ENCODE results near the gene CD151.

The CD151 gene

GRCh38 chr11:825366-826226 is 7.2 kb upstream of the CD151 start:
- Histone ChIP-seq H3K36me3 (ENCODE audit: control insufficient read depth in 2 of 2, insufficient read depth in 2 of 2, low read length in 2 of 2) (peaks cover 0 to 8% of the 10 kb centered on the region in 2 donors), H3K9me3 (ENCODE audit: control insufficient read depth in 2 of 2, low read length in 2 of 2) (no peaks in the 10 kb centered on the region), H3K27ac (ENCODE audit: low read length) (no peak overlapping the region), H3K4me1 (ENCODE audit: control insufficient read depth, insufficient read depth, low read length) (peaks cover 51% of the 10 kb centered on the region), H3K27me3 (ENCODE audit: control insufficient read depth in 1 of 2, insufficient read depth in 2 of 2, low read length in 2 of 2) (peaks cover 46 to 62% of the 10 kb centered on the region in 2 donors), H3K9ac (ENCODE audit: low read length in 2 of 2) (no peak overlapping the region), H3K4me3 (ENCODE audit: low read length in 2 of 2) (no peak overlapping the region)

- H3K27ac ChIP-seq (ENCODE audit: low read length) = no peak overlapping the region
- H3K36me3 ChIP-seq (ENCODE audit: control insufficient read depth in 2 of 2, insufficient read depth in 2 of 2, low read length in 2 of 2) = peaks cover 0 to 8% of the 10 kb centered on the region in 2 donors
- no peaks in the 10 kb centered on the region for H3K9me3 ChIP-seq (ENCODE audit: control insufficient read depth in 2 of 2, low read length in 2 of 2)
- H3K4me3 ChIP-seq (ENCODE audit: low read length in 2 of 2) = no peak overlapping the region
- H3K9ac ChIP-seq (ENCODE audit: low read length in 2 of 2) = no peak overlapping the region
- peaks cover 51 to 68% of the 10 kb centered on the region in 2 donors for H3K27me3 ChIP-seq (ENCODE audit: control insufficient read depth in 1 of 2, insufficient read depth in 2 of 2, low read length in 2 of 2)
- peaks cover 51% of the 10 kb centered on the region for H3K4me1 ChIP-seq (ENCODE audit: control insufficient read depth, insufficient read depth, low read length)
Observed at GRCh38 chr11:826227-826621, 6.5 kb upstream of the CD151 start.

DNA sequence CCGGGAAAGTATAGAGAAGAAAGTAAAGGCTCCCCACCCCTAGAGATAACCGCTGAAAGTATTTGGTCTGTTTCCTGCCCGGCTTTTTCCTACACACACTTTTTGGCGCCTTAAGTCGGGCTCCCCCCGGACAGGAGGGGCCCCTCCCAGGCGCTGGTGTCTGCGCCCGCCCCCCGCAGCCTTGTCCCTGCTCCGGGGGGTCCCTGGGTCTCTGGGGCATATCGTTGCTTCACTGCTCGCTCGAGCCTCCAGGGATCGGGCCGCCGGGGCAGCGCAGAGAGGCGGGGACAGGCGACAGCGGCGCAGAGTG is 6.0 kb upstream of the CD151 start:
- Histone ChIP-seq H3K4me1 (ENCODE audit: control insufficient read depth, insufficient read depth, low read length) (peaks cover 51% of the 10 kb centered on the region), H3K36me3 (ENCODE audit: control insufficient read depth in 2 of 2, insufficient read depth in 2 of 2, low read length in 2 of 2) (peaks cover 0 to 8% of the 10 kb centered on the region in 2 donors), H3K27ac (ENCODE audit: low read length) (no peak overlapping the region), H3K9ac (ENCODE audit: low read length in 2 of 2) (no peak overlapping the region), H3K9me3 (ENCODE audit: control insufficient read depth in 2 of 2, low read length in 2 of 2) (no peaks in the 10 kb centered on the region), H3K4me3 (ENCODE audit: low read length in 2 of 2) (peak overlapping the region in 1 of 2 donors; percentile 52), H3K27me3 (ENCODE audit: control insufficient read depth in 1 of 2, insufficient read depth in 2 of 2, low read length in 2 of 2) (peaks cover 56 to 73% of the 10 kb centered on the region in 2 donors)

GRCh38 chr11:827146-827896 is 5.4 kb upstream of the CD151 start:
- no peak overlapping the region for H3K27ac ChIP-seq (ENCODE audit: low read length)
- H3K9me3 ChIP-seq (ENCODE audit: control insufficient read depth in 2 of 2, low read length in 2 of 2) = no peaks in the 10 kb centered on the region
- H3K4me3 ChIP-seq (ENCODE audit: low read length in 2 of 2) = peak overlapping the region in 1 of 2 donors; percentile 52
- no peak overlapping the region for H3K9ac ChIP-seq (ENCODE audit: low read length in 2 of 2)
- H3K36me3 ChIP-seq (ENCODE audit: control insufficient read depth in 2 of 2, insufficient read depth in 2 of 2, low read length in 2 of 2) = peaks cover 0 to 8% of the 10 kb centered on the region in 2 donors
- peaks cover 57 to 79% of the 10 kb centered on the region in 2 donors for H3K27me3 ChIP-seq (ENCODE audit: control insufficient read depth in 1 of 2, insufficient read depth in 2 of 2, low read length in 2 of 2)
- peaks cover 51% of the 10 kb centered on the region for H3K4me1 ChIP-seq (ENCODE audit: control insufficient read depth, insufficient read depth, low read length)

GRCh38 chr11:827897-828192 is 4.9 kb upstream of the CD151 start, which contains the start of gene CRACR2B:
Gene CRACR2B (plus strand): TSS chr11:827919. CDS start chr11:828608, 689 bp downstream.
- Histone ChIP-seq H3K27ac (ENCODE audit: low read length) (no peak within 1 kb of the TSS), H3K36me3 (ENCODE audit: control insufficient read depth in 2 of 2, insufficient read depth in 2 of 2, low read length in 2 of 2) (peaks cover 0 to 8% of the 10 kb centered on the region in 2 donors), H3K9me3 (ENCODE audit: control insufficient read depth in 2 of 2, low read length in 2 of 2) (no peaks in the 10 kb centered on the region), H3K4me3 (ENCODE audit: low read length in 2 of 2) (peak within 1 kb of the TSS in 1 of 2 donors; percentile 52), H3K9ac (ENCODE audit: low read length in 2 of 2) (no peak within 1 kb of the TSS), H3K4me1 (ENCODE audit: control insufficient read depth, insufficient read depth, low read length) (peaks cover 53% of the 10 kb centered on the region), H3K27me3 (ENCODE audit: control insufficient read depth in 1 of 2, insufficient read depth in 2 of 2, low read length in 2 of 2) (peaks cover 57 to 81% of the 10 kb centered on the region in 2 donors)

GRCh38 chr11:828506-829175 is 4.1 kb upstream of the CD151 start:
- Histone ChIP-seq H3K9me3 (ENCODE audit: control insufficient read depth in 2 of 2, low read length in 2 of 2) (no peaks in the 10 kb centered on the region), H3K4me3 (ENCODE audit: low read length in 2 of 2) (peak overlapping the region in 1 of 2 donors; percentile 22), H3K27me3 (ENCODE audit: control insufficient read depth in 1 of 2, insufficient read depth in 2 of 2, low read length in 2 of 2) (peaks cover 57 to 81% of the 10 kb centered on the region in 2 donors), H3K9ac (ENCODE audit: low read length in 2 of 2) (no peak overlapping the region), H3K27ac (ENCODE audit: low read length) (no peak overlapping the region), H3K36me3 (ENCODE audit: control insufficient read depth in 2 of 2, insufficient read depth in 2 of 2, low read length in 2 of 2) (peaks cover 0 to 8% of the 10 kb centered on the region in 2 donors), H3K4me1 (ENCODE audit: control insufficient read depth, insufficient read depth, low read length) (peaks cover 56% of the 10 kb centered on the region)

- Histone ChIP-seq H3K9me3 (ENCODE audit: control insufficient read depth in 2 of 2, low read length in 2 of 2) (no peaks in the 10 kb centered on the region), H3K36me3 (ENCODE audit: control insufficient read depth in 2 of 2, insufficient read depth in 2 of 2, low read length in 2 of 2) (peaks cover 0 to 8% of the 10 kb centered on the region in 2 donors), H3K9ac (ENCODE audit: low read length in 2 of 2) (no peak overlapping the region), H3K4me3 (ENCODE audit: low read length in 2 of 2) (peak overlapping the region; percentile 14 to 63), H3K27me3 (ENCODE audit: control insufficient read depth in 1 of 2, insufficient read depth in 2 of 2, low read length in 2 of 2) (peaks cover 57 to 81% of the 10 kb centered on the region in 2 donors), H3K27ac (ENCODE audit: low read length) (no peak overlapping the region), H3K4me1 (ENCODE audit: control insufficient read depth, insufficient read depth, low read length) (peaks cover 62% of the 10 kb centered on the region)
Observed at GRCh38 chr11:829176-829846, 3.4 kb upstream of the CD151 start.

- H3K36me3 ChIP-seq (ENCODE audit: control insufficient read depth in 2 of 2, insufficient read depth in 2 of 2, low read length in 2 of 2) = peaks cover 0 to 3% of the 10 kb centered on the region in 2 donors
- no peak overlapping the region for H3K27ac ChIP-seq (ENCODE audit: low read length)
- no peak overlapping the region for H3K9ac ChIP-seq (ENCODE audit: low read length in 2 of 2)
- H3K9me3 ChIP-seq (ENCODE audit: control insufficient read depth in 2 of 2, low read length in 2 of 2) = no peaks in the 10 kb centered on the region
- H3K4me3 ChIP-seq (ENCODE audit: low read length in 2 of 2) = peak overlapping the region in 1 of 2 donors; percentile 63
- peaks cover 57 to 76% of the 10 kb centered on the region in 2 donors for H3K27me3 ChIP-seq (ENCODE audit: control insufficient read depth in 1 of 2, insufficient read depth in 2 of 2, low read length in 2 of 2)
- H3K4me1 ChIP-seq (ENCODE audit: control insufficient read depth, insufficient read depth, low read length) = peaks cover 68% of the 10 kb centered on the region
Observed at GRCh38 chr11:829847-830294, 2.9 kb upstream of the CD151 start.

- no peak overlapping the region for H3K27ac ChIP-seq (ENCODE audit: low read length)
- H3K9ac ChIP-seq (ENCODE audit: low read length in 2 of 2) = no peak overlapping the region
- H3K9me3 ChIP-seq (ENCODE audit: control insufficient read depth in 2 of 2, low read length in 2 of 2) = no peaks in the 10 kb centered on the region
- H3K36me3 ChIP-seq (ENCODE audit: control insufficient read depth in 2 of 2, insufficient read depth in 2 of 2, low read length in 2 of 2) = no peaks in the 10 kb centered on the region
- peaks cover 52 to 70% of the 10 kb centered on the region in 2 donors for H3K27me3 ChIP-seq (ENCODE audit: control insufficient read depth in 1 of 2, insufficient read depth in 2 of 2, low read length in 2 of 2)
- peaks cover 73% of the 10 kb centered on the region for H3K4me1 ChIP-seq (ENCODE audit: control insufficient read depth, insufficient read depth, low read length)
- H3K4me3 ChIP-seq (ENCODE audit: low read length in 2 of 2) = peak overlapping the region in 1 of 2 donors; percentile 63
Observed at GRCh38 chr11:830295-831117, 2.2 kb upstream of the CD151 start.

All from stomach smooth muscle (tissue), 2 donors.